Measurements from ENCODE around the gene AUNIP. TPM values are rescaled to one million over a fixed set of nuclear protein-coding genes. Genes with fewer than 3 reads are reported as not detected.

AUNIP gene
- total RNA-seq, 1 donor from 2014 or later = not detected

GRCh38 chr1:25889470-25889869 is 30.2 kb upstream of the AUNIP start:
- no peak for DNase-seq (ENCODE audit: low spot score)

- no peak for DNase-seq (ENCODE audit: low spot score)
Observed at GRCh38 chr1:25888426-25888987, 29.2 kb upstream of the AUNIP start.

- no peak for DNase-seq (ENCODE audit: low spot score)
Observed at GRCh38 chr1:25885602-25886001, 26.3 kb upstream of the AUNIP start.

GRCh38 chr1:25881266-25881665 is 22.0 kb upstream of the AUNIP start:
- no peak for DNase-seq (ENCODE audit: low spot score)

- DNase-seq (ENCODE audit: low spot score) = no peak
Observed at GRCh38 chr1:25880518-25880917, 21.3 kb upstream of the AUNIP start.

- DNase-seq (ENCODE audit: low spot score) = no peak
Observed at GRCh38 chr1:25879675-25880074, 20.4 kb upstream of the AUNIP start.

GRCh38 chr1:25878690-25879089 is 19.4 kb upstream of the AUNIP start:
- DNase-seq (ENCODE audit: low spot score) = no peak

GRCh38 chr1:25877155-25877554 is 17.9 kb upstream of the AUNIP start:
- DNase-seq (ENCODE audit: low spot score) = no peak

- no peak for DNase-seq (ENCODE audit: low spot score)
Observed at GRCh38 chr1:25876693-25877077, 17.4 kb upstream of the AUNIP start.

- DNase-seq (ENCODE audit: low spot score) = no peak
Observed at GRCh38 chr1:25875856-25876692, 16.8 kb upstream of the AUNIP start.

GRCh38 chr1:25875154-25875855 is 16.0 kb upstream of the AUNIP start, which contains the start of gene PAQR7:
Gene PAQR7, minus strand, starts transcription at chr1:25875708. Its CDS starts 11,869 bp downstream, at chr1:25863839.
- DNase-seq (ENCODE audit: low spot score) = peak; percentile 93

- DNase-seq (ENCODE audit: low spot score) = no peak
Observed at GRCh38 chr1:25874635-25875153, 15.4 kb upstream of the AUNIP start.

GRCh38 chr1:25874209-25874608 is 15.0 kb upstream of the AUNIP start:
- DNase-seq (ENCODE audit: low spot score) = no peak

- no peak for DNase-seq (ENCODE audit: low spot score)
Observed at GRCh38 chr1:25873120-25873519, 13.9 kb upstream of the AUNIP start.

GRCh38 chr1:25872713-25873112 is 13.5 kb upstream of the AUNIP start:
- DNase-seq (ENCODE audit: low spot score) = no peak

GRCh38 chr1:25871704-25872494 is 12.6 kb upstream of the AUNIP start:
- DNase-seq (ENCODE audit: low spot score) = peak; percentile 41

GRCh38 chr1:25871086-25871703 is 11.9 kb upstream of the AUNIP start:
- peak; percentile 59 for DNase-seq (ENCODE audit: low spot score)

GRCh38 chr1:25870614-25871013 is 11.4 kb upstream of the AUNIP start:
- no peak for DNase-seq (ENCODE audit: low spot score)

- peak; percentile 28 for DNase-seq (ENCODE audit: low spot score)
Observed at GRCh38 chr1:25869909-25870606, 10.8 kb upstream of the AUNIP start.

Data from mesenteric fat pad (tissue), 1 donor.